Tibial nerve (tissue), 4 donors: ENCODE results near the gene ELOVL7. TPM values are rescaled to one million over a fixed set of nuclear protein-coding genes. Genes with fewer than 3 reads are reported as not detected.

ENCODE experiments used
- DNase-seq, 2 donors: peaks; one replicate each; pipeline ENCODE4 v3.0.0-alpha.2; 2019; ENCODE audit warnings: low spot score in 2 of 2
- H3K27ac ChIP-seq, 4 donors: fragments of 200-600 bp; sonication (generic) in 3 of 4; one replicate each; pipeline ENCODE4 v1.5.1; 2017 to 2019; ENCODE audit warnings: mild to moderate bottlenecking in 1 of 4
- H3K27me3 ChIP-seq, 2 donors: fragments of 200-600 bp; sonication (generic) in 1 of 2; one replicate each; pipeline versions ENCODE4 v1.5.1 to v1.6.0; 2017 to 2019
- H3K36me3 ChIP-seq, 3 donors: fragments of 200-600 bp; sonication (generic); one replicate each; pipeline ENCODE4 v1.5.1; 2018 to 2019
- H3K4me1 ChIP-seq, 4 donors: fragments of 200-600 bp; sonication (generic) in 3 of 4; one replicate each; pipeline ENCODE4 v1.5.1; 2017 to 2019
- H3K4me3 ChIP-seq, 4 donors: fragments of 200-600 bp; sonication (generic) in 3 of 4; one replicate each; pipeline ENCODE4 v1.5.1; 2017 to 2019; ENCODE audit warnings: mild to moderate bottlenecking in 1 of 4, moderate library complexity in 1 of 4
- H3K9me3 ChIP-seq, 4 donors: fragments of 200-600 bp; sonication (generic) in 3 of 4; one replicate each; pipeline ENCODE4 v1.5.1; 2017 to 2019
- EP300 ChIP-seq, 2 donors: sonication (generic); formaldehyde crosslinking; IDR thresholded peaks; one replicate each; pipeline ENCODE4 v1.6.1; 2017; ENCODE audit warnings: antibody characterized with exemption in 2 of 2, mild to moderate bottlenecking in 1 of 2
- POLR2A ChIP-seq, 2 donors: fragments of 450-650 bp; IDR thresholded peaks; one replicate each; pipeline ENCODE4 v1.6.1; 2017; ENCODE audit warnings: antibody characterized with exemption in 2 of 2, mild to moderate bottlenecking in 2 of 2, moderate library complexity in 2 of 2
- WGBS, 2 donors: methylation state at CpG; one replicate each; pipeline ENCODE4 v1.1.5; 2018; 5-methylcytosine and 5-hydroxymethylcytosine counted together
- total RNA-seq, 4 donors: library from RNA; depleted of rRNA; stranded (reverse); fragments of >200 nt; gene quantifications; one replicate each; pipeline ENCODE4 v1.1.0, GENCODE V29; 2016
- TF ChIP-seq, protein P1 (sequence below), 5 experiments: fragments of 200-600 bp in 3 of 5; fragments of 450-650 bp in 2 of 5; sonication (generic) in 3 of 5; IDR thresholded peaks; one replicate each; pipeline ENCODE4 v1.5.1; 2016 to 2019; ENCODE audit warnings: antibody characterized with exemption in 5 of 5, mild to moderate bottlenecking in 3 of 5, moderate library complexity in 2 of 5

The ELOVL7 gene
- total RNA-seq, 4 donors from 2014 or later: 9.0 to 28.0 (median 15.8) TPM

DNA sequence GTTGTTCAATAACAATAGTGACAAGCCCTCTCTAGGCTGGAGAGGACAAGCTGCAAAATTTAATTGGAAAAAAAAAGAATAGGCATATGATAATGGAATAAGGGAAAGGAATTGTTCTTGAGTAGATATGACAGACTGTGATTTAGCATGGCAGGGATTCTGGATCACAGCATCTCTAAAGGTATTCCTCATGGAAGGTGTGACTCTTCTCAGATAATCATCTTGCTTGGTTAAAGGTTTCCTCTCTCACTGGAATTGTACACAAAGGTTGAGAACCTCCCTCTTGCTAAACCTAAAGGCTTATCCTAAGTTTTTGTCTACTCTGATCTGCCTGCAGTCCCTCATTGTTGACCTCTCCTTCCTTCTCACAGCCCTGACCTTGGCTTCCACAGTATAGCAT is 31.6 kb downstream of the ELOVL7 start:
- DNase-seq: no peak

DNA sequence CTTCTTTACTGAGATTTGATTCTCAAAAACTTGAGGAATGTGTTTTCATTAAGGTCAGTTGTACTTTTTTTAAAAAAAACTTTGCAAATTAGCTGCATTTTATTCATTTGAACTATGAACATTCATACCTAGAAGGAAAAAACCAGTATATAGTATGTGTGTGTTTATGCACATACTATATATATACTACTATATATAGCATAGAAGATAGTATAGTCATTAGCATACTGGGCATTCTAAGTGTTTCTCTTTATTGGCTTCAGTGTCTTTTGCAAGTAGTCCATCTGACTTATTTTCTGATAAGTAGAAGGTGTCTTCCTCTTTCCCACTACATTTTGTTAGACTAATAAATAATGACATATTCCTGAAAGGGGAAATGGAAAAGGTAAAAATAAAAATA is 33.0 kb downstream of the ELOVL7 start:
- H3K36me3 ChIP-seq: no peaks in the 10 kb centered on the region
- H3K27me3 ChIP-seq: no peaks in the 10 kb centered on the region
- no peaks in the 10 kb centered on the region for H3K9me3 ChIP-seq
- TF ChIP-seq, protein P1, sequence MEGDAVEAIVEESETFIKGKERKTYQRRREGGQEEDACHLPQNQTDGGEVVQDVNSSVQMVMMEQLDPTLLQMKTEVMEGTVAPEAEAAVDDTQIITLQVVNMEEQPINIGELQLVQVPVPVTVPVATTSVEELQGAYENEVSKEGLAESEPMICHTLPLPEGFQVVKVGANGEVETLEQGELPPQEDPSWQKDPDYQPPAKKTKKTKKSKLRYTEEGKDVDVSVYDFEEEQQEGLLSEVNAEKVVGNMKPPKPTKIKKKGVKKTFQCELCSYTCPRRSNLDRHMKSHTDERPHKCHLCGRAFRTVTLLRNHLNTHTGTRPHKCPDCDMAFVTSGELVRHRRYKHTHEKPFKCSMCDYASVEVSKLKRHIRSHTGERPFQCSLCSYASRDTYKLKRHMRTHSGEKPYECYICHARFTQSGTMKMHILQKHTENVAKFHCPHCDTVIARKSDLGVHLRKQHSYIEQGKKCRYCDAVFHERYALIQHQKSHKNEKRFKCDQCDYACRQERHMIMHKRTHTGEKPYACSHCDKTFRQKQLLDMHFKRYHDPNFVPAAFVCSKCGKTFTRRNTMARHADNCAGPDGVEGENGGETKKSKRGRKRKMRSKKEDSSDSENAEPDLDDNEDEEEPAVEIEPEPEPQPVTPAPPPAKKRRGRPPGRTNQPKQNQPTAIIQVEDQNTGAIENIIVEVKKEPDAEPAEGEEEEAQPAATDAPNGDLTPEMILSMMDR (IDR thresholded peaks at IDR 0.05): no peak
- TF ChIP-seq POLR2A (IDR thresholded peaks at IDR 0.05) (no peak), EP300 (IDR thresholded peaks at IDR 0.05) (no peak)
- no peak for DNase-seq
- H3K4me3 ChIP-seq: no peak overlapping the region
- H3K27ac ChIP-seq: no peak overlapping the region
- no peaks in the 10 kb centered on the region for H3K4me1 ChIP-seq

More for the DNA sequence above, 31.6 kb downstream of the ELOVL7 start:
- Histone ChIP-seq H3K9me3 (no peaks in the 10 kb centered on the region), H3K27me3 (no peaks in the 10 kb centered on the region), H3K4me1 (no peaks in the 10 kb centered on the region), H3K36me3 (no peaks in the 10 kb centered on the region), H3K4me3 (no peak overlapping the region), H3K27ac (no peak overlapping the region)
- TF ChIP-seq POLR2A (IDR thresholded peaks at IDR 0.05): no peak
- no peak for TF ChIP-seq EP300 (IDR thresholded peaks at IDR 0.05)
- TF ChIP-seq, protein P1 (IDR thresholded peaks at IDR 0.05): no peak

DNA sequence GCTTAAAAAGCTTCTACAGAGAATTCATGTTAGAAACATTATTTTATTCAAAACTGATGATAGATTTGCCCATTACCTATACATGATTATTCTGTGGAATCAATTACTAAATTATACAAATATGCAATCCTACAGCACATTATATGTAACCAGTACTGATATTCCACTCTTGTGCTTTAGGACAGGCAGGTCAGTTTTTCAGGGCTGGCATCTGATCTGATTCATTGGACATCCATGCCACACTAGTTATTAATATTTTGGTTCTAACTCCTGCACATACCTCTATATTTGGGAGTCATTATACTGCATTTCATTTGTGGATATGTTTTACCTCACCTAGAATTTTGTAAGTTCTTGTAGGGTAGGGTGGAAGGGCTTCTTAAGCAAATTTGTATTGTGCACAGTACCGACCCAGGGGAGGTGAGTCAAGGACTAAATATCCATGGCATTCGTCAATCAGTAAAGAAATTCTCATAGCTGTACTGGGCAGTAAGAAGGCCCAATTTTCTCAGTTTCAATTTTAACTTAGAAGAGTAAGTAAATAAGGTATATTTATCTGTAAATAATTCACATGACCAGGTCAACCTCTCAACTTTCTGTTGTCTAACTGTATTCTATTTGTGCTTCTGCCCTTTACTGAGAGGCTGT is 33.5 kb downstream of the ELOVL7 start:
- no peak for DNase-seq
- Histone ChIP-seq H3K4me3 (no peak overlapping the region), H3K9me3 (no peaks in the 10 kb centered on the region), H3K36me3 (no peaks in the 10 kb centered on the region), H3K27me3 (no peaks in the 10 kb centered on the region), H3K27ac (no peak overlapping the region), H3K4me1 (no peaks in the 10 kb centered on the region)
- WGBS, 2 donors: 62 to 82% methylated on average over 2 of the region's 2 CpGs
- TF ChIP-seq POLR2A (IDR thresholded peaks at IDR 0.05) (no peak), EP300 (IDR thresholded peaks at IDR 0.05) (no peak)
- TF ChIP-seq, protein P1 (IDR thresholded peaks at IDR 0.05): no peak

GRCh38 chr5:60809891-60810425 is 34.1 kb downstream of the ELOVL7 start:
- TF ChIP-seq, protein P1 (IDR thresholded peaks at IDR 0.05): no peak
- no peak for TF ChIP-seq POLR2A (IDR thresholded peaks at IDR 0.05)
- TF ChIP-seq EP300 (IDR thresholded peaks at IDR 0.05): no peak
- H3K27me3 ChIP-seq: no peaks in the 10 kb centered on the region
- H3K4me3 ChIP-seq: no peak overlapping the region
- DNase-seq: no peak
- H3K4me1 ChIP-seq: no peaks in the 10 kb centered on the region
- H3K27ac ChIP-seq: no peak overlapping the region
- H3K9me3 ChIP-seq: no peaks in the 10 kb centered on the region
- 83 to 87% methylated on average over 1 of the region's 1 CpG for WGBS, 2 donors
- H3K36me3 ChIP-seq: no peaks in the 10 kb centered on the region

- Histone ChIP-seq H3K36me3 (no peaks in the 10 kb centered on the region), H3K4me3 (no peak overlapping the region), H3K27ac (no peak overlapping the region), H3K9me3 (no peaks in the 10 kb centered on the region), H3K27me3 (no peaks in the 10 kb centered on the region), H3K4me1 (no peaks in the 10 kb centered on the region)
- DNase-seq: no peak
- WGBS, 2 donors: 54 to 62% methylated on average over 5 of the region's 5 CpGs
- TF ChIP-seq, protein P1 (IDR thresholded peaks at IDR 0.05): no peak
Measured at GRCh38 chr5:60806591-60807243, 37.4 kb downstream of the ELOVL7 start.
